HepG2 (cell line): ENCODE measurements around the gene PNPLA3.

Source experiments
- DBP ChIP-seq: sonication (generic); formaldehyde crosslinking; IDR thresholded peaks from 2 replicates; pipeline ENCODE4 v1.4.0; 2020; ENCODE audit warnings: missing genetic modification reagents; ENCODE audit errors: not compliant biosample characterization
- E2F5 ChIP-seq: sonication (generic); formaldehyde crosslinking; conservative IDR thresholded peaks from 2 replicates; pipeline ENCODE4 v1.4.0; 2020; ENCODE audit warnings: missing genetic modification reagents
- KDM5A ChIP-seq: fragments of 200-600 bp; sonication (generic); IDR thresholded peaks from 2 replicates; pipeline ENCODE4 v1.7.0; 2018; ENCODE audit warnings: antibody characterized with exemption, mild to moderate bottlenecking, low read length, borderline replicate concordance
- NFRKB ChIP-seq: fragments of 450-650 bp; IDR thresholded peaks from 2 replicates; pipeline ENCODE4 v1.6.1; 2017
- RXRA ChIP-seq: sonication (generic); formaldehyde crosslinking; IDR thresholded peaks from 2 replicates; pipeline ENCODE4 v1.5.1; 2020; ENCODE audit warnings: missing genetic modification reagents
- YY1 ChIP-seq: IDR thresholded peaks from 2 replicates; pipeline ENCODE4 v1.6.1; 2011; ENCODE audit warnings: low read length, low read depth, moderate library complexity, mild to moderate bottlenecking; ENCODE audit not compliant: insufficient read depth, insufficient replicate concordance
- ZBTB44 ChIP-seq: sonication (generic); formaldehyde crosslinking; IDR thresholded peaks from 2 replicates; pipeline ENCODE4 v1.4.0; 2020; ENCODE audit warnings: missing genetic modification reagents
- ZNF770 ChIP-seq: sonication (generic); formaldehyde crosslinking; IDR thresholded peaks from 2 replicates; pipeline ENCODE4 v1.5.0; 2020; ENCODE audit warnings: mild to moderate bottlenecking, missing genetic modification reagents

GRCh38 chr22:43946384-43946667 lies 22.7 kb downstream of the PNPLA3 start:
- TF ChIP-seq ZNF770 = no peak
- no peak for TF ChIP-seq NFRKB
- TF ChIP-seq DBP (CRISPR knock-in tag) = no peak
- TF ChIP-seq YY1 = no peak
- no peak for TF ChIP-seq ZBTB44
- TF ChIP-seq RXRA (CRISPR knock-in tag) = no peak
- TF ChIP-seq KDM5A = no peak
- TF ChIP-seq E2F5 = no peak
